Left lung (tissue), 10 donors: ENCODE data around the gene GTPBP4. TPM values are rescaled to one million over a fixed set of nuclear protein-coding genes. Genes with fewer than 3 reads are reported as not detected.

ENCODE experiments used
- ATAC-seq: fragments of 200-7000 bp; cut with Tn5 transposase; one replicate; pipeline ENCODE4 v1.9.1; 2020; ENCODE audit warnings: moderate library complexity
- DNase-seq, 4 donors: peaks; one replicate each; pipeline ENCODE4 v3.0.0-alpha.2; 2013 to 2020
- H3K27ac ChIP-seq, 2 donors: fragments of 200-600 bp; sonication (generic) in 1 of 2; one replicate each; pipeline versions ENCODE4 v1.5.0 to v1.8.0; 2020 to 2021
- H3K27me3 ChIP-seq, 2 donors: fragments of 200-600 bp; sonication (generic) in 1 of 2; one replicate each; pipeline versions ENCODE4 v1.5.0 to v1.8.0; 2020 to 2021
- H3K36me3 ChIP-seq, 2 donors: fragments of 200-600 bp; sonication (generic) in 1 of 2; one replicate each; pipeline versions ENCODE4 v1.5.0 to v1.8.0; 2020 to 2021
- H3K4me1 ChIP-seq, 2 donors: fragments of 200-600 bp; one replicate each; pipeline ENCODE4 v1.8.0; 2021
- H3K4me3 ChIP-seq, 2 donors: fragments of 200-600 bp; sonication (generic) in 1 of 2; one replicate each; pipeline versions ENCODE4 v1.5.0 to v1.8.0; 2020 to 2021; ENCODE audit warnings: mild to moderate bottlenecking in 1 of 2
- H3K9me3 ChIP-seq, 2 donors: fragments of 200-600 bp; sonication (generic) in 1 of 2; one replicate each; pipeline versions ENCODE4 v1.5.0 to v1.8.0; 2020 to 2021
- CTCF ChIP-seq, 2 donors: fragments of 200-600 bp; sonication (generic) in 1 of 2; IDR thresholded peaks; one replicate each; pipeline versions ENCODE4 v1.5.0 to v1.8.0; 2021; ENCODE audit warnings: antibody characterized with exemption in 2 of 2
- intact Hi-C, 2 donors: fragments of 100-400 bp; cut with DNase I; formaldehyde crosslinking; loops; one replicate each; pipeline versions ENCODE4 v1.11.2 to v1.14.2; 2022
- polyA plus RNA-seq, 6 donors: library from polyadenylated mRNA; unstranded; fragments of 120-200 nt; gene quantifications; one replicate each; pipeline ENCODE4 v1.2.1, GENCODE V29; 2013; ENCODE audit not compliant: insufficient read length in 6 of 6
- total RNA-seq, 2 donors: library from RNA; stranded (reverse); fragmentation: NEBNext Ultra II Directional; extraction: Animal tissue kit (Norgen Biotek cat#: 25700); gene quantifications; one replicate each; pipeline ENCODE4 v1.2.1, GENCODE V29; 2021
- donor health status: DM: no; HTN: yes; CAD: no.
- donor health status: DM: no; HTN: no; CAD: no.

The GTPBP4 gene
- total and polyA plus RNA-seq, 8 donors, result 33.2 to 62.7 (median 50.5) TPM

- no peaks in the 10 kb centered on the region for H3K9me3 ChIP-seq
- DNase-seq (no peak), ATAC-seq (no peak)
- TF ChIP-seq CTCF (IDR thresholded peaks at IDR 0.05), result no peak
- H3K27me3 ChIP-seq, result no peaks in the 10 kb centered on the region
- H3K27ac ChIP-seq, result no peak overlapping the region
- peaks cover 0 to under 1% of the 10 kb centered on the region in 2 donors for H3K4me1 ChIP-seq
- no peaks in the 10 kb centered on the region for H3K36me3 ChIP-seq
- intact Hi-C loops, result no loop called here
- H3K4me3 ChIP-seq, result no peak overlapping the region
Observed at GRCh38 chr10:949446-949845, 38.8 kb upstream of the GTPBP4 start.

GRCh38 chr10:953836-954235 lies 34.4 kb upstream of the GTPBP4 start:
- H3K4me3 ChIP-seq, result no peak overlapping the region
- H3K9me3 ChIP-seq, result no peaks in the 10 kb centered on the region
- no peak overlapping the region for H3K27ac ChIP-seq
- ATAC-seq (no peak), DNase-seq (no peak)
- H3K4me1 ChIP-seq, result no peaks in the 10 kb centered on the region
- no peak for TF ChIP-seq CTCF (IDR thresholded peaks at IDR 0.05)
- no peaks in the 10 kb centered on the region for H3K27me3 ChIP-seq
- intact Hi-C loops, result no loop called here
- no peaks in the 10 kb centered on the region for H3K36me3 ChIP-seq

- Histone ChIP-seq H3K9me3 (no peaks in the 10 kb centered on the region), H3K4me1 (no peaks in the 10 kb centered on the region), H3K27ac (no peak overlapping the region), H3K4me3 (no peak overlapping the region), H3K36me3 (no peaks in the 10 kb centered on the region), H3K27me3 (no peaks in the 10 kb centered on the region)
- no peak for ATAC-seq
- no peak for DNase-seq
- TF ChIP-seq CTCF (IDR thresholded peaks at IDR 0.05), result no peak
- intact Hi-C loops, result no loop called here
Observed at GRCh38 chr10:954396-954795, 33.8 kb upstream of the GTPBP4 start.

- peak in 1 of 4 donors; percentile 40 for DNase-seq
- Histone ChIP-seq H3K27ac (peak overlapping the region; percentile 23 to 44), H3K9me3 (no peaks in the 10 kb centered on the region), H3K27me3 (no peaks in the 10 kb centered on the region), H3K4me1 (no peaks in the 10 kb centered on the region), H3K36me3 (no peaks in the 10 kb centered on the region), H3K4me3 (no peak overlapping the region)
- ATAC-seq, result peak; percentile 81
- no peak for TF ChIP-seq CTCF (IDR thresholded peaks at IDR 0.05)
- intact Hi-C loops, result no loop called here
Observed at GRCh38 chr10:955127-955819, 33.0 kb upstream of the GTPBP4 start.

GRCh38 chr10:955820-956217 lies 32.4 kb upstream of the GTPBP4 start:
- Histone ChIP-seq H3K4me3 (no peak overlapping the region), H3K9me3 (no peaks in the 10 kb centered on the region), H3K36me3 (no peaks in the 10 kb centered on the region), H3K27ac (peak overlapping the region; percentile 23 to 44), H3K27me3 (no peaks in the 10 kb centered on the region), H3K4me1 (no peaks in the 10 kb centered on the region)
- intact Hi-C loops, result no loop called here
- ATAC-seq (peak; percentile 71), DNase-seq (peak in 1 of 4 donors; percentile 58)
- TF ChIP-seq CTCF (IDR thresholded peaks at IDR 0.05), result no peak
